ENCODE measurements around the gene SIM2. TPM values are rescaled to one million over a fixed set of nuclear protein-coding genes. Genes with fewer than 3 reads are reported as not detected.
A peak's percentile ranks its signal among the peaks of the same experiment; 100 is the strongest.

Gene SIM2
- total RNA-seq, 1 donor from 2014 or later = not detected

GRCh38 chr21:36706951-36707762, 8.2 kb downstream of the SIM2 start:
- ATAC-seq = no peak
- DNase-seq (ENCODE audit: missing footprints) = no peak
- intact Hi-C loops (cut with DNase I) = no loop called here

GRCh38 chr21:36707763-36708285, 8.9 kb downstream of the SIM2 start:
- DNase-seq (ENCODE audit: missing footprints) (no peak), ATAC-seq (no peak)
- intact Hi-C loops (cut with DNase I) = no loop called here

GRCh38 chr21:36708286-36709029, 9.5 kb downstream of the SIM2 start:
- intact Hi-C loops (cut with DNase I) = no loop called here
- DNase-seq (ENCODE audit: missing footprints) (peak; percentile 62), ATAC-seq (no peak)

- intact Hi-C loops (cut with DNase I) = no loop called here
- DNase-seq (ENCODE audit: missing footprints) (no peak), ATAC-seq (no peak)
Measured at GRCh38 chr21:36709030-36709867, 10.3 kb downstream of the SIM2 start.

GRCh38 chr21:36709868-36710728, 11.2 kb downstream of the SIM2 start:
- intact Hi-C loops (cut with DNase I) = no loop called here
- DNase-seq (ENCODE audit: missing footprints) (no peak), ATAC-seq (no peak)

- intact Hi-C loops (cut with DNase I) = no loop called here
- DNase-seq (ENCODE audit: missing footprints) (no peak), ATAC-seq (no peak)
Measured at GRCh38 chr21:36710729-36711048, 11.8 kb downstream of the SIM2 start.

- ATAC-seq (no peak), DNase-seq (ENCODE audit: missing footprints) (no peak)
- intact Hi-C loops (cut with DNase I) = no loop called here
Measured at GRCh38 chr21:36713746-36714145, 14.8 kb downstream of the SIM2 start.

GRCh38 chr21:36716387-36716786, 17.5 kb downstream of the SIM2 start:
- ATAC-seq (no peak), DNase-seq (ENCODE audit: missing footprints) (no peak)
- intact Hi-C loops (cut with DNase I) = no loop called here

GRCh38 chr21:36716836-36717235, 17.9 kb downstream of the SIM2 start:
- ATAC-seq (no peak), DNase-seq (ENCODE audit: missing footprints) (no peak)
- intact Hi-C loops (cut with DNase I) = no loop called here

- ATAC-seq = no peak
- intact Hi-C loops (cut with DNase I) = no loop called here
- DNase-seq (ENCODE audit: missing footprints) = no peak
Measured at GRCh38 chr21:36717976-36718375, 19.1 kb downstream of the SIM2 start.

GRCh38 chr21:36718951-36719501, 20.1 kb downstream of the SIM2 start:
- intact Hi-C loops (cut with DNase I) = no loop called here
- DNase-seq (ENCODE audit: missing footprints) (no peak), ATAC-seq (no peak)

GRCh38 chr21:36719614-36720013, 20.7 kb downstream of the SIM2 start:
- no peak for DNase-seq (ENCODE audit: missing footprints)
- ATAC-seq = no peak
- intact Hi-C loops (cut with DNase I) = no loop called here

- DNase-seq (ENCODE audit: missing footprints) (no peak), ATAC-seq (no peak)
- intact Hi-C loops (cut with DNase I) = no loop called here
Measured at GRCh38 chr21:36721817-36722216, 22.9 kb downstream of the SIM2 start.

GRCh38 chr21:36722370-36723368, 23.8 kb downstream of the SIM2 start:
- intact Hi-C loops (cut with DNase I) = no loop called here
- DNase-seq (ENCODE audit: missing footprints) = no peak
- ATAC-seq = no peak

GRCh38 chr21:36723371-36723881, 24.5 kb downstream of the SIM2 start:
- DNase-seq (ENCODE audit: missing footprints) = no peak
- intact Hi-C loops (cut with DNase I) = no loop called here
- ATAC-seq = no peak

GRCh38 chr21:36724660-36725059, 25.7 kb downstream of the SIM2 start:
- intact Hi-C loops (cut with DNase I) = no loop called here
- ATAC-seq (no peak), DNase-seq (ENCODE audit: missing footprints) (no peak)
